Activated CD4-positive, alpha-beta T cell treated with anti-CD3 and anti-CD28 coated beads, Interleukin-2, amount 50 U/mL, for 4 hours (primary cell): ENCODE results near the gene NFATC2.
A peak's percentile ranks its signal among the peaks of the same experiment; 100 is the strongest.
"Not testable (repeated sequence)": the region's sequence is repeated elsewhere in the genome, so short reads cannot be mapped to it uniquely, and the experiment has no call there.

Experiments used
- DNase-seq, 2 experiments: peaks; one replicate each; pipeline ENCODE4 v3.0.0-alpha.2; 2020

The NFATC2 gene

DNA sequence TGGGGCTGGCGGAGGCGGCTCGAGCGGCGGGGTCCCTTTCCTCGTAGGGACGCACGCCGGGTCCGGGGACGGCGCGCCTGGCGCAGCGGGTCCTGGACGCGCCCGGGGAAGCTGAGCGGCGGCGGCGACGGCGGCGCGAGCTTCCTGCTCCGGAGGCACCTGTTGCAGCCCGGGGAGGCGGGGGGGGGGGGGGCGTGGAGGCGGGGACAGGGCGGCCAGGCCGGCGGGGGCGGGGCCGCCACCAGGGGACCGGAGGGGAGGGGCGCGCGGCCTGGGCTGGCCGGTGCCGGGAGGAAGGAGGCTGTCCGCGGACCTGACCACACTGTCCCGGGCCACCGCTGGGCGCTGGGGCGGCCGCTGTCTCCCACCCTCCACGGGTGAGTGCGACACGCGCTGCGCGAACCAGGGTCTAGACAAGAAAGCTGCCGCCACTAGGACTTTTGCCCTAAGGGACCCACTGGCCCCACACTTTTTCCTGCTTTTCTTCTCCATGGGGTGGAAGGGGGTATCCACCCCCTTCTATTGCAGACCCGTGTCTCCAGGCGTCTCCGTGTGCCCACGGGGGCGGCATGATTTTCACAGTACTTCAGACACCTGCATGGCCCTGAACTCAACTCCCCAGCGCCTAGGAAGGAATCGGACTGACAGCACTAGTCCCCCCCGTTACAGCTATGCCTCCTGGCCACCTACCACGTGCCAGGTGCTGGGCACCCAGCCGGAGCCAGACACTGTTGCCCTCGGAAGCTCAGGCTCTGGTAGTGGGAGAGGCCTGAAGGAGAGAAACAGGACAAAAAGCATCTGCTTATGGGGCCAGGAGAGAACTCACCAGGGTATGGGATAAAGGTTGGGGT, at the start of gene NFATC2:
NFATC2 (minus strand) TSS at position 149 of the 851 bp plus-strand sequence. CDS start 220 bp downstream, outside the sequence.
- DNase-seq, result peak; percentile 24 to 28

DNA sequence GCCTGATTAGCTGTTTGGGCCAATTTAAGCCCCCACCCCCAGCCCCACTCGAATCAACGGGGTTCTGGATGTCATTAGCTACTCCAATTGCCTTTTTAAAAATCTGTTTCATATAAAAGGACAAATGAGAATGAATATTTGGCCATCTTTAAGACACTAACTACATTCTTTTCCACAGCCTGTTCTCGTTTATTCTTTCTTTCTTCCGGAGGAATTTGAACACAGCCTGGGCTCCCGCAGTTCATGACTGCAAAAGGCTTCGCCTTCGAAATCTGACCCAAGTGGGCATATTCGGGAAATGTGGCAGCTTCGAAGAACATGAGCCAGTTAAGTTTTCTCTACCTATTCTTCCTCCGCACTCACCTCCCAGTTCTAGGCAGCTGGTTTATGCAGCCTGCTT, 49.4 kb upstream of the NFATC2 start:
- DNase-seq, result no peak

DNA sequence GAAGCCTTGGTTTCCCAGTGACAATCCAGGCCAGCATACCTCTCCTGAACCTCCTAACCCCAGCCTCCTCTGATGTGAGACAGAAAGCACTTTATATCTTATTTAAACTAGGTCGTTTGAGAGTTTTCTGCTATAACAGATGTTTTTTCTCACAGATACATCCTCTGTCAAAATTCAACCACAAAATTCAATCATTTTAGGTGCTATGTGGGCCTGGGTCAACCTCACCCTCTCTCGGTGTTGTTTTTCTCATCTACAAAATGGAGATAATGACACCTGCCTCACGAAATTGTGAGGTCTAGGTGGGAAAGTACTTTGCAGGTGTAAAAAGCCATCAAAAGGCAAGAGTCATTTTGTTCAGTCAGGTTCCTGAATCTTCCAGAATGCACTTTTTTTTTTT, 46.2 kb upstream of the NFATC2 start:
- no peak for DNase-seq

DNA sequence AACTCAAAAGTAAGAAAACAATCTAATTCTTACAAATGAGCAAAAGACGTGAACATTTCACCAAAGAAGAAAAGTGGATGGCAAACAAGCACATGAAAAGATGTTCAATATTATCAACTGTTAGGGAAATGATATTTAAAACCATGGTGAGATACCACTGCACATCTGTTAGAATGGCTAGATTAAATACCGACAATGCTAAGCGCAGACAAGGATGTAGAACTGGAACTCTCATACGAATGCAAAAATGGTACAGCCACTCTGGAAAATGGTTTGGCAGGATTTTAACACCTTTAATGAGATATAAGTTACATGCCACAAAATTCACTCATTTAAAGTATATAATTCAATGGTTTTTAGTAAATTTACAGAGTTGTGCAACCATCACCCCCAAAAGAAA, 44.6 kb upstream of the NFATC2 start:
- DNase-seq, result no peak

DNA sequence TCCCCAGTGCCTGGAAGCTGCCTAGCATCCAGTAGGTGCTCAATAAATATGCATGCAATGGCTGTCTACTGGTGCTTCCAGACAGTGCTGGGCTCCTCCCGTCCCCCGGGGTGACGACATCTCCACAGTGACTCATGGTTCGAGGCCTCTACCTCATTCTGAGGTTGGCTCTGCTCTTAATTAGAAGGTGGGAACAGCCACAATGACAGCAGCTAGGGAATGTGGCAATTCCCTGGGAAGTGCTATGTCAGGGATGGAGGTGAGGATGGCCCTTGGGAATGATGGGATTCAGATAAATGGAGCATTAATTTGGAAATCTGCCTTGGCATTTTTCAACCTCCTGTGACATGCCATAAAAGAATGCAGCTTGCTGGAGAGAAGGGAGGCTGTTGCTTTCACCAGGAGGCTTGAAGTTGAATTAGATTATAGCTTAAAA, 43.5 kb upstream of the NFATC2 start:
- no peak for DNase-seq

DNA sequence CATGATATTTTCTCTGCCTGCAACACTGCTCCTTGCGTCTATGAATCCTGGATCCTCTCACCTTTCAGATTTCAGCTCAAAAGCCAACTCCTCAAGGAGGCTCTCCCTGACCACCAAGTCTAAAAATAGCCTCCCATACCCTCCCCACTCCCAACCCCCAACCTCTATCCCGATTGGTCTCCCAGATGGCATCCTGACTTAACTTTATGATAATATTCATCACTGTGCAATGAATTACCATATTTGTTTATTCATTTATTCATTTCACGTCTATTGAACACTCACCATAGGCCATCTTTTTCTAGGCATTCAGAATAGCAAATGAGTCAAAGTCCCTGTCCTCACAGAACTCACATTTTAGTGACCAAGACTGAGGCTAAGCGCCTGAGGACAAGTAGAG, 42.6 kb upstream of the NFATC2 start:
- DNase-seq, result no peak

DNA sequence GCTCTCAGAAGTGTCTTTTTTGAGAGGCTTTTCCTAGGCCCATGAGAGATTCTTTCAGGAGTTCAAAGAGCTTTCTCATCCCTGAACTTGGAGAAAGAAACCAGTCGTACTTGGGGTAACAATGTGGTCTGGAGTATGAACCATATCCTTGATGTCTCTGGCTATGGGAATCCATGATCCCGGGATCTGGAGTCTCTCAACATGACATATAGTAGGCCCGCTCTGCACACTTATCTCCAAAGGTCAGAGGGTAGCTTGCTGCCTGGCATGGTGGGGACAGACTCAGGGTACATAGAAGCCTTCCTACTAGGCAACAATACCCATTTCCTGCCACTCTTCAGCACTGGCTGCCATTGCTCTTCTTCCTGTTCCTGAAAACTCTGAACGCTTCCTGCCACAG, 42.2 kb upstream of the NFATC2 start:
- DNase-seq, result no peak

DNA sequence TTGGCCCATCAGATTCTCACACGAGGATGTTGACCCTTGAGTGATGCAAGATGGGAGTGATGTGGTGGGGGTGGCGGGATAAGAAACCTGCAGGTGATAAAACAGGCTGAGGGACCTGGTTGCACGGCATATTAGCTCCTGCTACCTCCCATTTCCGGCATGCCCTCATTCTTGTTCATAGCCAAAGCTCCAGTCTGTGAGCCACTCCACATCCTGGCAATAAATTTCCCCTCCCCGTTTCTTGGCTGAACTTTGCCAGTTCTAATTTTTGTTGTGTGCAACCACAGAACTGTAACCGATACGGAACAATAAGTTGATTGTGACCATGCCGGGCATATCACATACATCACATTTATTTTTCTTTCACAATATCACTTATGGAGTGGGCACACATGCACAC, 41.6 kb upstream of the NFATC2 start:
- no peak for DNase-seq

DNA sequence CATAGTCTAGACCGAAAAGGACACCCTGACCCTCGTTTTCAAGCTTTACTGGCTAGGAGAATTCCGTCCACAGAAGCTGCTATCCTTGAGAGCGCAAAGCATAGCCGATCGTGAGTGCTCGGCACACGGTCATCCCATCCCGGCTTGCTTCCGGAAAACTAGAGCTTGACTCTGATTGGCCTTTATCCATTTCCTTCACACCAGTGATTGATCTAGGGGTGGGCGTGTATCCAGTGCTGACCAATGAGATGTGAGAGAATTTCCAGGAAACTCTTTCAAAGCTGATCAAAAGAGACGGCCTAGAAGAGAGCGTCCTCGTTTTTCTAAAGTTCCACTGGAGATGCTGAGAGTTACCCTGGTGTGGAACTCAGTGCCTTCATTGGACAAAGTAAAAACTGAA, 41.0 kb upstream of the NFATC2 start:
- no peak for DNase-seq

DNA sequence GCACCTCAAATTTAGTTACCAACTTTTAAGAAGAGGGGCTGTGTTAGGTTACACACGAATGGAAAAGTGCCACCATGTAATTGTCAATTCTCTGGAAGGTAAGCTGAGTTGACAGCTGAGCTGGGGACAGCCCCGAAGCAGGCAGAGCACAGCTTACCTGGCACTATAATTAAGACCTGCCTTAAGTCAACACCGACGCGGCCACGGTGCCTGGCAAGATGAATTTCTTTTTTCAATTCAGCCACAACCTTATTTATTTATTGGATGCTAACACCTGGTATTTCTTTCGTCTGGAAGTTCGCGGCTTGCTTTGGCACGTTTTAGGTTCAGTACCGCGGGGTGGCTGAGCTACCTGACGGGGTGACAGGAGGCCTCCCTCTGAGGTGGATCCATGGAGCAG, 40.6 kb upstream of the NFATC2 start:
- no peak for DNase-seq

DNA sequence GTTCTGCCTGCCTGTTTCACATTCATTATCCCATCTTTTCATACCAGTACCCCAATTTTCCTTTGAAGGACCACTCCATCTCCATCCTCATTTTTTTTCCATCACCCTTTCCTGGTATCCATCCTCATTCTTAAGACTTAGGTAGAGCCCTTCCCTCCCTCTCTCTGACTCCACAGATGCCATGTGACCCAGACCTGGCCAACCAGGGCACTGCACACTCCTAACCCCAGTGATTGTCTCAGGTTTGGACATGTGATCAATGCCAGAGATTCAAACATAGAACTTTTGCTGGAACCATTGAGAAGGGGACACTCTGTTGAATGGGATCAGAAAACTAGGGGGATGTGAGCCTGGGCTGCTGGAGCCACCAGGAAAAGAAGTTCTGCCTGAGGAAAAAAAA, 39.1 kb upstream of the NFATC2 start:
- DNase-seq, result no peak

DNA sequence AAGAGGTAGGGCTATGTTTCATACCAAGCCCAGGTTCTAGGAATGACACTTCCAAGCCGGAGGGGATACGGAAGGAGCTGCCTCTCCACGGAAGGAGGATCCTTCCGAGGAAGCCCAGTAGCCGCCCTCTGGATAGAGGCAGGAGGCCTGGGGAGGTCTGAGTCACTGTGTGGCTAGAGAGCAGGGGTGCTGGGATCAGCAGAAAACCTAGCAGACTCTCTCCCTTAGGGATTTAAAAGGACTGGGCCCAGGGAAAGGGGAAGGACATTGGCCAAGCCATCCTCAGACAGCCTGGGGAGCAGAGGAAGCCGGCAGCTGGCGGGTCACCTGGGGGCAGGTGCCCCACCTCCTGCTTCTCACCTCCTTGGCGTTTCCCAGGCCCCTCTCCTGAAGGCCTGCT, 36.6 kb upstream of the NFATC2 start:
- no peak for DNase-seq

DNA sequence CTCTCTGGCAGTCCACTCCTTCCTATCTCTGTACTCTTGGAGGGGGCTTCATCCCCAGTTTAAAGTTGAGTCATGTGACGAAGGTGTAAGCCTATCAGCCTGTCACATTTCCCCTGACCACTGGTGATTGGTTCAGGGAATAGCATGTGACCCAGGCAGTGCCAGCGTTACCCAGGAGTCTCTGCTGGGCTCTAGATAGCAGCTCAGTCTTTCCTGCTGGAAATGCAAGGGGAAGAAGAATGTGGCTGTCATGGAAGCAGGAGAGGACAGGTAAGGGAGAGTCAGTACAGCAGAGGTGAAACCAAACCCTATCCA, 35.6 kb upstream of the NFATC2 start:
- no peak for DNase-seq

DNA sequence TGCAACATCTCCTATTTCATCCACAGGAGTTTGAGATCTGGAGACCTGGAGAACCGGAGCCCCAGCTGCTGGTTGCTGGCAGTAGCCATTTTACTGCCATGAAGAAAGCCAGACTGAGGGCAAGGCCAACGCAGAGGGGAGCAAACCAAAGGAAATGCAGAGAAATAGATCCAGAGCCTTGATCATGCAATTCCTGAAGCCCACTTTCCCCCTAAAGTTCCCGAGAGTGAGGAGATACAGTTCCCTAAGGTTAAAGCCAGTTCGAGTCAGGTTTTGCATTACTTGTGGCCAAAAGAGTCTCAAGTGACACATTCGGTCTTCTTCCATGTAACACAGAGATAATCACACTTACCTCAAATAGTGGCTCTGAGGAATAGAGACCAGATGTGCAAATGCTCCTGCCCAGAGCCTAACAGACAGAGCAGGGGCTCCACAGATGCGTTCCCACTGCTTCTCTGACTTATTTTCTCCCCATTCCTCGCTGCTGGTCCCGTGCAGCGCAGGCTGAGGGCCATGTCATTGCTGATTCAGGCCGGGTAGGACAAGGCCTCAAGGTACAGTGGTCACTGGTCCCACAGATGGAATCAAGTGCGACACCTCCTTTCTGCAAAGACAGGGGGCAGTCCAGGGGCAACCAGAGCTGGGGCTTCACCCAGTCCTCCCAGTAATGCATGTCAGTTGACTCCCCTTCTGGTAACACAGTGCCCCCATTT, 35.1 kb upstream of the NFATC2 start:
- DNase-seq, result no peak

DNA sequence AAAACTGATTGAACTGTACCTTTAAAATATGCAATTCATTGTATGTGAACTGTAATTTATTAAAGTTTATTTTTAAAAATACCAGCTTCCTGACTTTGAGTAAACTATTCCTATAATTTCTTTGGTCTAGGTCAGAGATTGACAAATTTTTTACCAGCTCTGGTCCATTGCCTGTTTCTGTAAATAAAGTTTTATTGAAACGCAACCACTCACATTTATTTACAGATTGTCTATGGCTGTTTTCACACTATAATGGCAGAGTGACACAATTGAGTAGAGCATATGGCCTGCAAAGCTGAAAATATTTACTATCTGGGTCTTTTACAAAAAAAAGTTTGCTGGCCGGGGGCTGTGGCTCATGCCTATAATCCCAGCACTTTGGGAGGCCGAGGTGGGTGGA, 33.0 kb upstream of the NFATC2 start:
- no peak for DNase-seq

DNA sequence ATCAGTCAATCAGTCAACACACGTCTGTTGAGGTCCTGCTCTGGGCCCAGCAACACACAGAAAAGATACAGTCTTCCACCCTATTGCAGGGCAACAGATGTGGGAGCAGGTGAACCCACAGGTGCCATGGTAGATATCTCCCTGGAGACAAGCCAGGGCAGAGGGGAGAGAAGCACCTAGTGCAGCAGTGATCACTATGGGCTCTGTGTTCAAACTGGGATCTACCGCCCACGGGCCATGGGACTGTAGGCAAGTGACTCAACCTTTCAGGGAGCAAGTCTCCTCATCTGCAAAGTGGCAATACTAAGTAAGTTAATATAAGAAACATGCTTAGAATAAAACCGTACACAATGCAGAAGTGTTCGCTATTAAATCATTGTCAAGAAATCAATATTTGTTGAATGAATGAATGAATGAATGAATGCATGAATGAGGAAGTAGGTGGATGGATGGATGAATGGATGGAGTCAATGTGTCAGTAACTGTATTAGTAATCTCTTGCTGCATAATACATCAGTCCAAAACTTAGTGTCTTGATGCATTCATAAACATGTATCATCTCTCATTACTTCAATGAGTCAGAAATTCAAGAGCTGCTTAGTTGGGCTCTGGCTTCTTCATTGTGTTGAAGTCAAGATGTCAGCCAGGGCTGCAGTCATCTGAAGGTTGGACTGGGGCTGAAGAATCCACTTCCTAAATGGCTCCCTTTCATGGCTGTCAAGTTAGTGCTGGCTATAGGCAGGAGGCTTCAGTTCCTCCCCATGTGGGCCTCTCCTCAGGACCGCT, 31.9 kb upstream of the NFATC2 start:
- DNase-seq, result no peak

DNA sequence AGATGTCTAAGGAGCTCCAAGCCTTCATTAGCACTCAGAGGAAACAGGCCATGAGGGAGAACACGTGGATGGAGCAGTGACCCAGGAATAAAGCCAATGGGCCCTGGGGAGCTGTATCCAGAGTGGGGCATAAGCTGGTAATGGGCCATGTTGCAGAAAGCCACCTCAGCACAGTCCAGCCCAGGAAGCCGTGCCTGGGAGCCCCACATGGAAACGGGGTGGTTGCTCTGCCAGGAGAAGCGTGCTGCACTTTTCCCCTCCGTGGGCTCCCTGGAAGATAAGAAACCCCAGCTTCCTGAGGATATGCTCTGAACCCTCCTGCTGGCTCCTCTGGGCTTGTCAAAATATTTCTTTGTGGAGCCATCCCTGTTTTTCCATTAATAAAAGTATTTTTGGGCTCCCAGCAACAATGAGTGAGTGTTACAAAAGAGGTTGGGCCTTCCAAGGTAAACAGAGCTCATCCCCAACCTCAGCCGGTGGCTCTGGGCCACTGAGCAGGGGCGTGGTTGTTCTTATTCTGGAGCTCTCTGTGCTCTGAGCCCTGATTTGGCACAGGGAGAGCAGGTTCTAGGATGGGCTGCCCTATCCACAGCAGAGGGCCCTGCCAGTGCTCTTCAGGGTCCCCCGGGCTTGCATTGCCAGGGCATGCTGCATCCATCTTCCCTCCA, 31.2 kb upstream of the NFATC2 start:
- DNase-seq, result no peak

DNA sequence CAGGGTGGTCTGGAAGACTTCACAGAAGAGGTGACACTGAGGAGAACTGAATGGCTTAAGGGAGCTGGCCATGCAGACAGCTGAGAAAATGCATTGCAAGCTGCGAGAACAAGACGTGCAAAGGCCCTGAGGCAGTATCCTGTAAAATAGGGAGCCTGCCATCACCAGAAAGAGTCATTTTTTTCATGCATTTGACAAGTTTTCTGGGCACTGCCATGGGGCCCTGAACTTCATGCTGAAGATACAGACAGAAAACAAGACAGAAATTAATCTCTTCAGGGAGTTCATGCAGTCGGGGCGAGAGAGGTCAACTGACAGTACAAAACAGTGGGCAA, 28.9 kb upstream of the NFATC2 start:
- DNase-seq, result no peak

DNA sequence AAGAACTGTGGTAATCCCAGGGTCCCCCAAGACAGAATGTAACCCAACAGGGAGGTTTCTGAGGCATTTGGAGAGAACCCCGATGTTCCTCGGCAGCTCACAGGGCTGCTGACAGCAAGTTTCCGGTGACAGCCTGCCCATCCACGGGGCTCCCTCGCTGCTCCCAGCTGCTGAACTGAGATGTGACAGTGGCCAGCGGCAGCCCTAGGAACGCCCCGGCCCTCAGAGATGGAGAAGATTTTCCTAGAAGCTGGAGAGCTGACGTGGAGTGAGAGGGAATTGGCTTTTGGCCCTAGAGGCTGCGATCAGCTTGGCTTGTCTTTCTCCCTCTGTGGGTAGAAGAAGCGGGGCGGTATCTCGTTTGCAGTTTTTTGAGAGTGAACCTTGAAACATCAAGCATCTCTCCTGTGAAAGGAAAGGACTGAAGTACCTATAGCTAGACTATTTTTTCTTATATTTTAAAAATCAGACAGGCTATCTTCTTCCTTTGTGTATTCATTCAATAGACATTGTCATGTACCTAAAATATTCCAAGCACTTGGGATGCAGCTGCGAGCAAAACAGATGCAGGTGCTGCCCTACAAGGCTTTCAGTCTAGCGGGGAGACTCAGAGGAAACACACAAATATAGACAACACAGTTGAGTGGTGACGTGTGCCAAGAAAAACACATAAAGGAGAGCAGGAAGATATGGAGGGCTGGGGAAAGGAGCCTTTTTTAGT, 28.4 kb upstream of the NFATC2 start:
- DNase-seq, result no peak

DNA sequence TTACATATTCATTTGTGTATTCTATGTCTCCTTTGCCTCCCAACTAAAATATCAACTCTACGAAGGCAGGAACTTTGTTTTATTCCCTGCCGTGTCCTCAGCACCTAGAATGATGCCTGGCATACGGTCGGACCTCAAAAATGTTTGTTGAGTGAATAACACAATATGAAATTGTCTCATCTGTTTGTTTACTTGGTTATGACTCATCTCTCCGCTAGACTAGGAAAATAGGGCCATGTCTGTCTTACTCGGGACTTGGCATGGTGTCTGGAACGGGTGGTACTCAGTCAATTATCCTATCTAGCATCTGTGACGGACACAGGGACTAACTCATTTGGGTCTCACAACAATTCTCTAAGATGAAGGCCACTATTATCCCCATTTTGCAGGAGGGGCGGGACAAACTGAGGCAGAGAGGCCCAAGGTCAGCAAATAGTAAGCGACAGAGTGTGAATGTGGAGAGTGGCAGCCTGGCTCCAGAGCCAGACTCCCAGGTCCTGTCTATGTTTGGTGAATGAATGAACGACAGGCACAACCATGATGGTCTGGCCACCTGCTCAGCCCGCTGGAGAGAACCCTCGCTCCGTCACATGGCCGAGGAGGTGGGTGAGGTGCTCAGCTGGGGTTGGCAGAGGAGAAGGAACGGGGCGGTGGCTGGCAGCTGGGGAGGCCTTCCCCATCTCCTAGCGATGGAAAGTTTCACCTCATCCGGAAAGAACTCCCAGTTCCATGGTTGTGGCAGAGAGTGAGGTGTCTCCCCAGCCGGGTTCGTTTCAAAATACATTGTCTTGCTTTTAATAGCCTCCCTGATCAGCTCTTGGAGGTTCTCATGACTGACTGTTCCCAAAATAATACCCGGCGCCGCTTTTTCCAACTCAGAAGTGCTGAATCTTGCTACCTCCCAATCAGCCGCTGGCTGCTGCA, 27.6 kb upstream of the NFATC2 start:
- no peak for DNase-seq

DNA sequence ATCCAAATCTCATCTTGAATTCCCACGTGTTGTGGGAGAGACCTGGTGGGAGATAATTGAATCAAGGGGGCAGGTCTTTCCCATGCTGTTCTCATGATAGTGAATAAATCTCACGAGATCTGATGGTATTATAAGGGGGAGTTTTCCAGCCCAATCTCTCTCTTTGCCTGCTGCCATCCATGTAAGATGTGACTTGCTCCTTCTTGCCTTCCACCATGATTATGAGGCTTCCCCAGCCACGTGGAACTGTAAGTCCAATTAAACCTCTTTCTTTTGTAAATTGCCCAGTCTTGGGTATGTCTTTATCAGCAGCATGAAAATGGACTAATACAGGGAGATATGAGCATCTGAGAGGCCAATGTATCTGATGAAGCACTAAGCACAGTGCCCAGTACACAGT, 26.0 kb upstream of the NFATC2 start:
- not testable (repeated sequence) for DNase-seq

DNA sequence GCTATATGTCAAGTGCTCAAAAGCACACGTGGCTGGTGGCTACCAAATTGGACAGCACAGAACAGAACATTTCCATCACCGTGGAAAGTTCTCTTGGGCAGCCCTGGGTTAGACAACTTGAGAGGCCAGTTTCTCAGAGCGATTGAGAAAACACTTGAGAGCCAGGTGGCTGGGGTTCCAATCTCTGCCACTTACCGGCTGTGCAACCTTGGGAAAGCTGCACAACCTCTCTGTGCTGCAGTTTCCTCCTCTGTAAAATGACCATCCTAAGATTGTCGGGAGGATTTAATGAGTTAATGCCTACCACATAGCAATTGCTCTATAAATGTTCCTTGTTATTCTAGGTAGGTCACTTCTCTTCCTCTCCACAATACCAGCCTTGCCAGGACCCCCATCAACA, 25.1 kb upstream of the NFATC2 start:
- no peak for DNase-seq
